GM18858 (cell line): ENCODE results near the gene KDM5A.

Source experiments
- ATAC-seq: cut with Tn5 transposase; IDR thresholded peaks from one replicate; pipeline ENCODE4 v1.9.1; 2021; ENCODE audit not compliant: unreplicated experiment

KDM5A gene

GRCh38 chr12:275812-276211, 113.3 kb downstream of the KDM5A start:
- ATAC-seq, result no peak

- ATAC-seq, result no peak
Observed at GRCh38 chr12:273382-273781, 115.7 kb downstream of the KDM5A start.

- ATAC-seq, result no peak
Observed at GRCh38 chr12:272942-273341, 116.2 kb downstream of the KDM5A start.

- ATAC-seq, result no peak
Observed at GRCh38 chr12:271161-271560, 118.0 kb downstream of the KDM5A start.

- ATAC-seq, result no peak
Observed at GRCh38 chr12:269191-269590, 119.9 kb downstream of the KDM5A start.

- no peak for ATAC-seq
Observed at GRCh38 chr12:268483-268840, 120.7 kb downstream of the KDM5A start.

- no peak for ATAC-seq
Observed at GRCh38 chr12:267581-268482, 121.3 kb downstream of the KDM5A start.

GRCh38 chr12:265096-265495, 124.0 kb downstream of the KDM5A start:
- no peak for ATAC-seq

- ATAC-seq, result no peak
Observed at GRCh38 chr12:264269-264668, 124.9 kb downstream of the KDM5A start.

- ATAC-seq, result no peak
Observed at GRCh38 chr12:263574-263973, 125.5 kb downstream of the KDM5A start.

GRCh38 chr12:262817-263216, 126.3 kb downstream of the KDM5A start, which contains the start of gene SLC6A13:
SLC6A13 (minus strand) TSS chr12:262836; CDS start chr12:260052, 2,784 bp downstream.
- ATAC-seq, result no peak

GRCh38 chr12:262113-262512, 127.0 kb downstream of the KDM5A start:
- no peak for ATAC-seq

GRCh38 chr12:257521-258321, 131.4 kb downstream of the KDM5A start:
- no peak for ATAC-seq

- ATAC-seq, result no peak
Observed at GRCh38 chr12:256958-257357, 132.2 kb downstream of the KDM5A start.

GRCh38 chr12:256225-256624, 132.9 kb downstream of the KDM5A start:
- ATAC-seq, result no peak

GRCh38 chr12:254912-255311, 134.2 kb downstream of the KDM5A start:
- no peak for ATAC-seq

- no peak for ATAC-seq
Observed at GRCh38 chr12:254039-254438, 135.1 kb downstream of the KDM5A start.

- ATAC-seq, result no peak
Observed at GRCh38 chr12:253116-253831, 135.8 kb downstream of the KDM5A start.

- ATAC-seq, result no peak
Observed at GRCh38 chr12:252636-253035, 136.5 kb downstream of the KDM5A start.

GRCh38 chr12:247271-247670, 141.8 kb downstream of the KDM5A start:
- ATAC-seq, result no peak

GRCh38 chr12:243381-243780, 145.7 kb downstream of the KDM5A start:
- ATAC-seq, result no peak
